ENCODE measurements around the gene DISC1. TPM values are rescaled to one million over a fixed set of nuclear protein-coding genes. Genes with fewer than 3 reads are reported as not detected.

The DISC1 gene
- total and polyA plus RNA-seq, 2 experiments from 2014 or later = 2.1 to 6.5 TPM

- Histone ChIP-seq H3K4me1 (ENCODE audit: insufficient read depth) (peaks cover 3% of the 10 kb centered on the region; the same call in 1 of the 2 replicates), H3F3A (replicated peaks; ENCODE audit: low read depth) (peaks cover 6% of the 10 kb centered on the region; the same call in 1 of the 2 replicates), H2AFZ (no peak overlapping the region), H3K79me2 (replicated peaks; ENCODE audit: insufficient read depth) (no peaks in the 10 kb centered on the region), H3K27ac (ENCODE audit: low read depth) (no peak overlapping the region), H3K4me3 (no peak overlapping the region), H3K9me2 (ENCODE audit: insufficient read depth) (peaks cover 5% of the 10 kb centered on the region; the same call in 1 of the 2 replicates), H4K20me1 (replicated peaks; ENCODE audit: insufficient read depth) (no peaks in the 10 kb centered on the region), H3K27me3 (ENCODE audit: insufficient read depth) (no peaks in the 10 kb centered on the region), H3K4me2 (no peak overlapping the region), H3K36me3 (ENCODE audit: insufficient read depth) (no peaks in the 10 kb centered on the region; the same call in 1 of the 2 replicates)
- no peak for TF ChIP-seq NANOG (IDR thresholded peaks at IDR 0.05; ENCODE audit: borderline replicate concordance)
- TF ChIP-seq ETS1 (IDR thresholded peaks at IDR 0.05) = no peak
- no peak for TF ChIP-seq ZNF462 (CRISPR knock-in tag; IDR thresholded peaks at IDR 0.05)
- TF ChIP-seq ZNF331 (CRISPR knock-in tag; IDR thresholded peaks at IDR 0.05; ENCODE audit: low read depth) = no peak
- TF ChIP-seq ZNF114 (CRISPR knock-in tag; IDR thresholded peaks at IDR 0.05) = no peak
- no peak for TF ChIP-seq EZH2phosphoT487 (IDR thresholded peaks at IDR 0.05; ENCODE audit: unreplicated experiment)
- no peak for TF ChIP-seq CREB1 (CRISPR knock-in tag; IDR thresholded peaks at IDR 0.05; ENCODE audit: low read depth)
- TF ChIP-seq, protein P1, sequence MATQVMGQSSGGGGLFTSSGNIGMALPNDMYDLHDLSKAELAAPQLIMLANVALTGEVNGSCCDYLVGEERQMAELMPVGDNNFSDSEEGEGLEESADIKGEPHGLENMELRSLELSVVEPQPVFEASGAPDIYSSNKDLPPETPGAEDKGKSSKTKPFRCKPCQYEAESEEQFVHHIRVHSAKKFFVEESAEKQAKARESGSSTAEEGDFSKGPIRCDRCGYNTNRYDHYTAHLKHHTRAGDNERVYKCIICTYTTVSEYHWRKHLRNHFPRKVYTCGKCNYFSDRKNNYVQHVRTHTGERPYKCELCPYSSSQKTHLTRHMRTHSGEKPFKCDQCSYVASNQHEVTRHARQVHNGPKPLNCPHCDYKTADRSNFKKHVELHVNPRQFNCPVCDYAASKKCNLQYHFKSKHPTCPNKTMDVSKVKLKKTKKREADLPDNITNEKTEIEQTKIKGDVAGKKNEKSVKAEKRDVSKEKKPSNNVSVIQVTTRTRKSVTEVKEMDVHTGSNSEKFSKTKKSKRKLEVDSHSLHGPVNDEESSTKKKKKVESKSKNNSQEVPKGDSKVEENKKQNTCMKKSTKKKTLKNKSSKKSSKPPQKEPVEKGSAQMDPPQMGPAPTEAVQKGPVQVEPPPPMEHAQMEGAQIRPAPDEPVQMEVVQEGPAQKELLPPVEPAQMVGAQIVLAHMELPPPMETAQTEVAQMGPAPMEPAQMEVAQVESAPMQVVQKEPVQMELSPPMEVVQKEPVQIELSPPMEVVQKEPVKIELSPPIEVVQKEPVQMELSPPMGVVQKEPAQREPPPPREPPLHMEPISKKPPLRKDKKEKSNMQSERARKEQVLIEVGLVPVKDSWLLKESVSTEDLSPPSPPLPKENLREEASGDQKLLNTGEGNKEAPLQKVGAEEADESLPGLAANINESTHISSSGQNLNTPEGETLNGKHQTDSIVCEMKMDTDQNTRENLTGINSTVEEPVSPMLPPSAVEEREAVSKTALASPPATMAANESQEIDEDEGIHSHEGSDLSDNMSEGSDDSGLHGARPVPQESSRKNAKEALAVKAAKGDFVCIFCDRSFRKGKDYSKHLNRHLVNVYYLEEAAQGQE (IDR thresholded peaks at IDR 0.05; ENCODE audit: unreplicated experiment) = no peak
- no peak for TF ChIP-seq EZH2 (IDR thresholded peaks at IDR 0.05; ENCODE audit: low read depth, unreplicated experiment)
- TF ChIP-seq, protein P2, sequence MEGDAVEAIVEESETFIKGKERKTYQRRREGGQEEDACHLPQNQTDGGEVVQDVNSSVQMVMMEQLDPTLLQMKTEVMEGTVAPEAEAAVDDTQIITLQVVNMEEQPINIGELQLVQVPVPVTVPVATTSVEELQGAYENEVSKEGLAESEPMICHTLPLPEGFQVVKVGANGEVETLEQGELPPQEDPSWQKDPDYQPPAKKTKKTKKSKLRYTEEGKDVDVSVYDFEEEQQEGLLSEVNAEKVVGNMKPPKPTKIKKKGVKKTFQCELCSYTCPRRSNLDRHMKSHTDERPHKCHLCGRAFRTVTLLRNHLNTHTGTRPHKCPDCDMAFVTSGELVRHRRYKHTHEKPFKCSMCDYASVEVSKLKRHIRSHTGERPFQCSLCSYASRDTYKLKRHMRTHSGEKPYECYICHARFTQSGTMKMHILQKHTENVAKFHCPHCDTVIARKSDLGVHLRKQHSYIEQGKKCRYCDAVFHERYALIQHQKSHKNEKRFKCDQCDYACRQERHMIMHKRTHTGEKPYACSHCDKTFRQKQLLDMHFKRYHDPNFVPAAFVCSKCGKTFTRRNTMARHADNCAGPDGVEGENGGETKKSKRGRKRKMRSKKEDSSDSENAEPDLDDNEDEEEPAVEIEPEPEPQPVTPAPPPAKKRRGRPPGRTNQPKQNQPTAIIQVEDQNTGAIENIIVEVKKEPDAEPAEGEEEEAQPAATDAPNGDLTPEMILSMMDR (conservative IDR thresholded peaks at IDR 0.05; ENCODE audit: low read depth in 2 of 2) = no peak
- no peak for TF ChIP-seq JUNB (IDR thresholded peaks at IDR 0.05; ENCODE audit: unreplicated experiment)
- TF ChIP-seq STAT1 (IDR thresholded peaks at IDR 0.05; ENCODE audit: unreplicated experiment) = no peak
- no peak for TF ChIP-seq POLR2AphosphoS5 (IDR thresholded peaks at IDR 0.05; ENCODE audit: low read depth)
- Mint-ChIP-seq H3K9me3 (peaks cover 4% of the 10 kb centered on the region; the same call in 2 of the 3 replicates), H3K4me3 (no peak overlapping the region), H3K27me3 (ENCODE audit: insufficient read depth, low read depth, poor library complexity) (no peaks in the 10 kb centered on the region), H3K4me1 (peaks cover 8% of the 10 kb centered on the region), H3K36me3 (ENCODE audit: low read depth) (no peaks in the 10 kb centered on the region), H3K27ac (no peak overlapping the region)
- DNase-seq (ENCODE audit: low spot score) (no peak), ATAC-seq (no peak)
Observed at GRCh38 chr1:232038706-232039677, 412.4 kb downstream of the DISC1 start.
